NB4 (cell line): ENCODE data around the gene CTDSP1.
A peak's percentile ranks its signal among the peaks of the same experiment; 100 is the strongest.

Experiments
- DNase-seq: peaks from one replicate; pipeline ENCODE4 v3.0.0; 2010; ENCODE audit warnings: low read depth
- H3K4me3 ChIP-seq: one replicate; pipeline ENCODE4 v1.5.1; 2011; ENCODE audit warnings: mild to moderate bottlenecking, low read depth, low read length, moderate library complexity
- CTCF ChIP-seq: IDR thresholded peaks from one replicate; pipeline ENCODE4 v1.5.1; 2012; ENCODE audit warnings: low read depth, low read length
- MAX ChIP-seq: IDR thresholded peaks from 2 replicates; pipeline ENCODE4 v1.6.1; 2011; ENCODE audit warnings: low read depth, low read length
- MYC ChIP-seq: IDR thresholded peaks from 2 replicates; pipeline ENCODE4 v1.6.1; 2011; ENCODE audit warnings: low read depth, low read length
- POLR2A ChIP-seq: IDR thresholded peaks from 2 replicates; pipeline ENCODE4 v1.6.1; 2011; ENCODE audit warnings: mild to moderate bottlenecking; ENCODE audit not compliant: insufficient read length; ENCODE audit errors: extremely low read depth

The CTDSP1 gene

GRCh38 chr2:218375212-218375611 lies 24.5 kb upstream of the CTDSP1 start:
- no peak for DNase-seq
- H3K4me3 ChIP-seq = no peak overlapping the region
- TF ChIP-seq POLR2A = no peak
- no peak for TF ChIP-seq MAX
- TF ChIP-seq CTCF = no peak
- TF ChIP-seq MYC = no peak

GRCh38 chr2:218378053-218378452 lies 21.6 kb upstream of the CTDSP1 start:
- peak; percentile 42 for DNase-seq
- no peak for TF ChIP-seq CTCF
- TF ChIP-seq MYC = no peak
- no peak for TF ChIP-seq MAX
- no peak for TF ChIP-seq POLR2A
- no peak overlapping the region for H3K4me3 ChIP-seq

- DNase-seq = no peak
- no peak for TF ChIP-seq MYC
- no peak for TF ChIP-seq CTCF
- no peak for TF ChIP-seq POLR2A
- no peak for TF ChIP-seq MAX
- H3K4me3 ChIP-seq = no peak within 1 kb of the TSS
These were observed 17.7 kb upstream of the CTDSP1 start, which contains the start of gene SLC11A1 for GRCh38 chr2:218381916-218382366. Gene SLC11A1 (plus strand): TSS chr2:218382273. CDS start chr2:218382369, 96 bp downstream.

GRCh38 chr2:218382785-218383184 lies 16.9 kb upstream of the CTDSP1 start:
- H3K4me3 ChIP-seq = no peak overlapping the region
- TF ChIP-seq POLR2A = no peak
- no peak for TF ChIP-seq MAX
- TF ChIP-seq CTCF = no peak
- TF ChIP-seq MYC = no peak
- DNase-seq = no peak

GRCh38 chr2:218383892-218384519 lies 15.7 kb upstream of the CTDSP1 start:
- TF ChIP-seq MYC = no peak
- no peak for TF ChIP-seq POLR2A
- TF ChIP-seq CTCF = no peak
- TF ChIP-seq MAX = no peak
- H3K4me3 ChIP-seq = no peak overlapping the region
- peak; percentile 55 for DNase-seq
